OCI-LY7 (cell line): ENCODE measurements around the gene PER3. TPM values are rescaled to one million over a fixed set of nuclear protein-coding genes. Genes with fewer than 3 reads are reported as not detected.

ENCODE experiments used
- BruUV-seq: library from RNA; stranded (reverse); fragments of 400-500 nt; replicated peaks from 2 replicates; lab custom pipeline; 2021; lab: Mats Ljungman, UMichigan
- CTCF ChIA-PET: fragments of 300-600 bp; sonication (Branson Sonifier 250); formaldehyde crosslinking; loops from one replicate; lab custom pipeline; 2022; ENCODE audit warnings: antibody characterized with exemption; ENCODE audit not compliant: unreplicated experiment; lab: Charles Lee
- POLR2A ChIA-PET: fragments of 300-600 bp; sonication (Branson Sonifier 250); formaldehyde crosslinking; loops from one replicate; lab custom pipeline; 2022; ENCODE audit warnings: antibody characterized with exemption; lab: Charles Lee
- DNase-seq: peaks from one replicate; pipeline ENCODE4 v3.0.0-alpha.2; 2015; ENCODE audit warnings: low spot score
- H2AFZ ChIP-seq: fragments of 200-600 bp; sonication (generic), shearing (Covaris generic); 2 replicates; pipeline ENCODE4 v1.6.1; 2014; ENCODE audit warnings: mild to moderate bottlenecking, antibody characterized with exemption, low read length, moderate library complexity
- H3K27ac ChIP-seq: fragments of 200-600 bp; sonication (generic); 2 replicates; pipeline ENCODE4 v1.5.1; 2014; ENCODE audit warnings: mixed run types, low read depth, mild to moderate bottlenecking, moderate library complexity, low read length, inconsistent platforms; ENCODE audit not compliant: poor library complexity, severe bottlenecking
- H3K36me3 ChIP-seq: fragments of 200-600 bp; sonication (generic); 2 replicates; pipeline ENCODE4 v1.6.1; 2014; ENCODE audit warnings: mild to moderate bottlenecking, antibody characterized with exemption, low read length, moderate library complexity, mixed read lengths; ENCODE audit not compliant: insufficient read depth
- H3K4me1 ChIP-seq: fragments of 200-600 bp; sonication (generic); 2 replicates; pipeline ENCODE4 v1.5.1; 2014; ENCODE audit warnings: mild to moderate bottlenecking, low read length; ENCODE audit not compliant: insufficient read depth, poor library complexity, severe bottlenecking
- H3K4me2 ChIP-seq: fragments of 200-600 bp; sonication (generic); 2 replicates; pipeline ENCODE4 v1.6.1; 2014; ENCODE audit warnings: mild to moderate bottlenecking, low read length
- H3K4me3 ChIP-seq: fragments of 200-600 bp; sonication (generic); 2 replicates; pipeline ENCODE4 v1.5.1; 2014; ENCODE audit warnings: mild to moderate bottlenecking, low read depth, low read length; ENCODE audit not compliant: poor library complexity, severe bottlenecking
- H3K79me2 ChIP-seq: fragments of 200-600 bp; sonication (generic); 2 replicates; pipeline ENCODE4 v1.6.1; 2016; ENCODE audit warnings: low read depth, mild to moderate bottlenecking, low read length, moderate library complexity, mixed read lengths; ENCODE audit not compliant: insufficient read depth
- H3K9me2 ChIP-seq: fragments of 200-600 bp; sonication (generic); 2 replicates; pipeline ENCODE4 v1.6.1; 2016; ENCODE audit warnings: mild to moderate bottlenecking, low read length, mixed read lengths; ENCODE audit not compliant: insufficient read depth
- H3K9me3 ChIP-seq: fragments of 200-600 bp; sonication (generic); 2 replicates; pipeline ENCODE4 v1.6.1; 2014; ENCODE audit warnings: mild to moderate bottlenecking, mixed run types, low read length, mixed read lengths
- H4K20me1 ChIP-seq: fragments of 200-600 bp; sonication (generic); 2 replicates; pipeline ENCODE4 v1.6.1; 2014; ENCODE audit warnings: mild to moderate bottlenecking, antibody characterized with exemption, low read length, moderate library complexity, mixed read lengths; ENCODE audit not compliant: insufficient read depth
- EZH2phosphoT487 ChIP-seq: fragments of 200-600 bp; sonication (generic); IDR thresholded peaks from 2 replicates; pipeline ENCODE4 v1.6.1; 2018; ENCODE audit warnings: low read depth, borderline replicate concordance, mild to moderate bottlenecking, mixed run types, antibody characterized with exemption, low read length, moderate library complexity, mixed read lengths
- intact Hi-C: fragments of 100-400 bp; cut with micrococcal nuclease; formaldehyde crosslinking; loops from one replicate; pipeline ENCODE4 v1.10.0; 2022; ENCODE audit not compliant: unreplicated experiment
- total RNA-seq, 2 experiments: library from RNA; depleted of rRNA in 1 of 2; stranded (reverse); fragments of >200 nt in 1 of 2; shearing (Covaris generic) in 1 of 2; gene quantifications; 2 replicates each; pipeline ENCODE4 v1.2.3, GENCODE V29; 2014 to 2022
- TF ChIP-seq, protein P1 (sequence below): fragments of 200-600 bp; sonication (generic); conservative IDR thresholded peaks from 2 replicates; pipeline ENCODE4 v1.5.1; 2014; ENCODE audit warnings: mild to moderate bottlenecking, antibody characterized with exemption, low read length, moderate library complexity, mixed read lengths

Gene PER3
- total RNA-seq, 2 experiments from 2014 or later: 9.0 to 13.1 TPM

DNA sequence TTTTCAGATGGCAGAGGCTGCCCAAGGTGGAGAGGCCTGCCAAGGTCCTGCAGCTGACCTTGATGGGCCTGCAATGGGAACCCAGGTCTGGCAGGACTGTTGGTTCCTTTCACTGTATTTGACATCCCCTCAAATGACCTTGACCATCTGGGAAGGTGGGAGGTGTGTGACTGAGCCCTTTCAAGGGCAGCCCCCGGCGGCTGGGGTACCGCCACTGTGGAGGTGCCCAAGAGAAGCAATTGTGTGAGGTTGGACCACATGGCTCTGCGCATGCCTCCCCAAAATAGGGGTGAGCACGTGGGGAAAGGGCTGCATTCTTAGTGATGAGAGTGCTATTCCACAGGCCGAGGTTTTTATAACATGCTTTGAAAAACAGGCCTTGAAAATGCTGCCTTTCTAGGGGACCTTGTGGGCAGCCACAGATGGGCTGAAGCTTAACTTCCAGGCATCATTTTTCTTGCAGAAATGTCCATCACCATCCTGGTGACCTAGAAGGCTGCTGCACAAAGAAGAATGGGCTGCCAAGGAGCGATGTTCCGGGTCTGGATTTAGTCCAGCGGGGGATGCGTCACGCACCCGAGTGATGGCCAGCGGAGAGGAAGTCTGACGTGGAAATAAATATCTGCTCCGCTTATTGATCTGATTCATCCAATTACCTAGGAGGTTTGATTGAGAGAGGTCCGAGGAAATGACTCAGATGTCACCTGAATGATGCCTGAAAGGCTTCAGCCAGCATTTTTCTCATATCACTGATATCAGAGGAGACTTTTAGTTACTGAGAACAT is 85.2 kb downstream of the PER3 start:
- Histone ChIP-seq H3K4me1 (no peaks in the 10 kb centered on the region), H3K27ac (no peak overlapping the region), H3K79me2 (no peaks in the 10 kb centered on the region), H4K20me1 (no peaks in the 10 kb centered on the region), H3K4me3 (no peak overlapping the region), H2AFZ (no peak overlapping the region), H3K9me3 (no peaks in the 10 kb centered on the region), H3K9me2 (no peaks in the 10 kb centered on the region), H3K36me3 (no peaks in the 10 kb centered on the region), H3K4me2 (no peak overlapping the region)
- TF ChIP-seq, protein P1, sequence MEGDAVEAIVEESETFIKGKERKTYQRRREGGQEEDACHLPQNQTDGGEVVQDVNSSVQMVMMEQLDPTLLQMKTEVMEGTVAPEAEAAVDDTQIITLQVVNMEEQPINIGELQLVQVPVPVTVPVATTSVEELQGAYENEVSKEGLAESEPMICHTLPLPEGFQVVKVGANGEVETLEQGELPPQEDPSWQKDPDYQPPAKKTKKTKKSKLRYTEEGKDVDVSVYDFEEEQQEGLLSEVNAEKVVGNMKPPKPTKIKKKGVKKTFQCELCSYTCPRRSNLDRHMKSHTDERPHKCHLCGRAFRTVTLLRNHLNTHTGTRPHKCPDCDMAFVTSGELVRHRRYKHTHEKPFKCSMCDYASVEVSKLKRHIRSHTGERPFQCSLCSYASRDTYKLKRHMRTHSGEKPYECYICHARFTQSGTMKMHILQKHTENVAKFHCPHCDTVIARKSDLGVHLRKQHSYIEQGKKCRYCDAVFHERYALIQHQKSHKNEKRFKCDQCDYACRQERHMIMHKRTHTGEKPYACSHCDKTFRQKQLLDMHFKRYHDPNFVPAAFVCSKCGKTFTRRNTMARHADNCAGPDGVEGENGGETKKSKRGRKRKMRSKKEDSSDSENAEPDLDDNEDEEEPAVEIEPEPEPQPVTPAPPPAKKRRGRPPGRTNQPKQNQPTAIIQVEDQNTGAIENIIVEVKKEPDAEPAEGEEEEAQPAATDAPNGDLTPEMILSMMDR: no peak
- no peak for TF ChIP-seq EZH2phosphoT487
- ChIA-PET CTCF (no interaction called here), POLR2A (no interaction called here)
- no TSS peak for BruUV-seq
- intact Hi-C loops: no loop called here
- DNase-seq: no peak

DNA sequence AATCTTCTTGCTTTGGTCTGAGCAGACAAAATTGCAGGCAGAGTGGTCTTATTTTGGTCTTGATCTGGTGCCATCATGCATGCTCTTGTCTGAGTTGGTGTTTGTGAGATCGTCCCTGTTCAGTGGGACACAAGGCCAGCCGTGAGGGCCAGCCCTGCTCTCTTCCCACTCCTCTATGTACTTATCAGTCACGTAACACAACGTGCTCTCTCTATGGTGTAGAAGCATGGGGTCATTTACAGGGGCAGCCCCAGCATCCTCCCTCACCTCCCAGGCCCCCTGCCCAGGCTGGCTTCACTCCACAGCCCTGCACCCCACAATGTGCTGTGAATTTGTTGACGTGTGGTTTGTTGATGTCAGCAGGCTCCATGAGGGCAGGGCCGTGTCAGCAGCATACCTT is 87.0 kb downstream of the PER3 start:
- no peaks in the 10 kb centered on the region for H3K4me1 ChIP-seq
- H4K20me1 ChIP-seq: no peaks in the 10 kb centered on the region
- BruUV-seq: no TSS peak
- DNase-seq: no peak
- no peak overlapping the region for H3K27ac ChIP-seq
- H3K4me3 ChIP-seq: no peak overlapping the region
- ChIA-PET POLR2A (no interaction called here), CTCF (no interaction called here)
- H3K79me2 ChIP-seq: no peaks in the 10 kb centered on the region
- TF ChIP-seq EZH2phosphoT487: no peak
- TF ChIP-seq, protein P1: no peak
- H3K9me3 ChIP-seq: no peaks in the 10 kb centered on the region
- no peaks in the 10 kb centered on the region for H3K36me3 ChIP-seq
- H3K4me2 ChIP-seq: no peak overlapping the region
- intact Hi-C loops: no loop called here
- no peak overlapping the region for H2AFZ ChIP-seq
- no peaks in the 10 kb centered on the region for H3K9me2 ChIP-seq
